ENCODE results near the gene DLD.
"Not testable (repeated sequence)": the region's sequence is repeated elsewhere in the genome, so short reads cannot be mapped to it uniquely, and the experiment has no call there.

DNA sequence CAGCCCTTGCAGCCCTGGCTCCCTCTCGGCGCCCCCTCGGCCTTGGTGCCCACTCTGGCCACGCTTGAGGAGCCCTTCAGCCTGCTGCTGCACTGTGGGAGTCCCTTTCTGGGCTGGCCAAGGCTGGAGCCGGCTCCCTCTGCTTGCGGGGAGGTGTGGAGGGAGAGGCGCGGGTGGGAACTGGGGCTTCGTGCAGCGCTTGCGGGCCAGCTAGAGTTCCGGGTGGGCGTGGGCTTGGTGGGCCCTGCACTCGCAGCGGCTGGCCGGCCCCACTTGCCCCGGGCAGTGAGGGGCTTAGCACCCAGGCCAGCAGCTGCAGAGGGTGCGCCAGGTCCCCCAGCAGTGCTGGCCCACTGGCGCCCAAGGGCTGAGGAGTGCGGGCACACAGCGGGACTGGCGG lies 3.2 kb upstream of the DLD start:
- TF ChIP-seq, protein P1, sequence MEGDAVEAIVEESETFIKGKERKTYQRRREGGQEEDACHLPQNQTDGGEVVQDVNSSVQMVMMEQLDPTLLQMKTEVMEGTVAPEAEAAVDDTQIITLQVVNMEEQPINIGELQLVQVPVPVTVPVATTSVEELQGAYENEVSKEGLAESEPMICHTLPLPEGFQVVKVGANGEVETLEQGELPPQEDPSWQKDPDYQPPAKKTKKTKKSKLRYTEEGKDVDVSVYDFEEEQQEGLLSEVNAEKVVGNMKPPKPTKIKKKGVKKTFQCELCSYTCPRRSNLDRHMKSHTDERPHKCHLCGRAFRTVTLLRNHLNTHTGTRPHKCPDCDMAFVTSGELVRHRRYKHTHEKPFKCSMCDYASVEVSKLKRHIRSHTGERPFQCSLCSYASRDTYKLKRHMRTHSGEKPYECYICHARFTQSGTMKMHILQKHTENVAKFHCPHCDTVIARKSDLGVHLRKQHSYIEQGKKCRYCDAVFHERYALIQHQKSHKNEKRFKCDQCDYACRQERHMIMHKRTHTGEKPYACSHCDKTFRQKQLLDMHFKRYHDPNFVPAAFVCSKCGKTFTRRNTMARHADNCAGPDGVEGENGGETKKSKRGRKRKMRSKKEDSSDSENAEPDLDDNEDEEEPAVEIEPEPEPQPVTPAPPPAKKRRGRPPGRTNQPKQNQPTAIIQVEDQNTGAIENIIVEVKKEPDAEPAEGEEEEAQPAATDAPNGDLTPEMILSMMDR (IDR thresholded peaks at IDR 0.05) = not testable (repeated sequence)
- TF ChIP-seq POLR2A (IDR thresholded peaks at IDR 0.05) = not testable (repeated sequence)

All from testis (tissue), 2 donors.